ENCODE results near the gene DUOX2.

- TF ChIP-seq CTCF (IDR thresholded peaks at IDR 0.05) (peak in 3 of 12 donors; percentile 12 to 35 (median 32)), POLR2A (IDR thresholded peaks at IDR 0.05) (no peak)
Measured at GRCh38 chr15:45134682-45135604, 21.0 kb upstream of the DUOX2 start.

All from heart left ventricle (tissue), 13 donors.